GM10248 (cell line): ENCODE measurements around the gene RNU6-8.

Experiments used
- CTCF ChIA-PET: fragments of 300-600 bp; sonication (Branson Sonifier 250); formaldehyde crosslinking; extraction: SDS; loops from one replicate; lab custom pipeline; 2021; ENCODE audit warnings: antibody characterized with exemption; lab: Yijun Ruan, JAX
- POLR2A ChIA-PET: fragments of 350-650 bp; sonication (Branson Sonifier 250); formaldehyde crosslinking; extraction: SDS; loops from one replicate; lab custom pipeline; 2020; ENCODE audit warnings: antibody characterized with exemption; lab: Yijun Ruan, JAX
- DNase-seq: peaks from one replicate; pipeline ENCODE4 v3.0.0; 2012; ENCODE audit errors: extremely low spot score
- CTCF ChIP-seq: IDR thresholded peaks from 2 replicates; pipeline ENCODE4 v1.5.1; 2012; ENCODE audit warnings: mild to moderate bottlenecking, low read depth; ENCODE audit errors: extremely low read depth, missing control alignments, control extremely low read depth

The RNU6-8 gene

GRCh38 chr14:32246751-32247150 lies 43.7 kb upstream of the RNU6-8 start:
- no peak for TF ChIP-seq CTCF
- no peak for DNase-seq
- CTCF ChIA-PET, result interaction anchor here (1.5 to 3.0 kb wide), 4 partner anchors 12 to 320 kb away, joined by 3 to 11 read pairs (median 5); partner anchors contain the start of gene ARHGAP5
- POLR2A ChIA-PET, result no interaction called here

- peak; percentile 28 for TF ChIP-seq CTCF
- POLR2A ChIA-PET, result no interaction called here
- CTCF ChIA-PET, result interaction anchor here (1.0 to 3.0 kb wide), 3 partner anchors 10 to 318 kb away, joined by 3 to 13 read pairs (median 11); no protein-coding TSS in a partner anchor
- DNase-seq, result no peak
Measured at GRCh38 chr14:32244404-32244803, 41.3 kb upstream of the RNU6-8 start.

- no peak for DNase-seq
- TF ChIP-seq CTCF, result no peak
- ChIA-PET CTCF (no interaction called here), POLR2A (no interaction called here)
Measured at GRCh38 chr14:32233260-32233659, 30.2 kb upstream of the RNU6-8 start.

- TF ChIP-seq CTCF, result no peak
- CTCF ChIA-PET, result no interaction called here
- no peak for DNase-seq
- POLR2A ChIA-PET, result no interaction called here
Measured at GRCh38 chr14:32232481-32232880, 29.4 kb upstream of the RNU6-8 start.

GRCh38 chr14:32230695-32231280 lies 27.7 kb upstream of the RNU6-8 start:
- ChIA-PET POLR2A (no interaction called here), CTCF (interaction anchor here (1.1 to 2.2 kb wide), 2 partner anchors 11 to 157 kb away, joined by 3 to 5 read pairs; no protein-coding TSS in a partner anchor)
- no peak for TF ChIP-seq CTCF
- no peak for DNase-seq

GRCh38 chr14:32230181-32230580 lies 27.1 kb upstream of the RNU6-8 start:
- peak; percentile 13 for TF ChIP-seq CTCF
- POLR2A ChIA-PET, result no interaction called here
- no peak for DNase-seq
- CTCF ChIA-PET, result interaction anchor here (1.1 to 2.2 kb wide), 2 partner anchors 10 to 156 kb away, joined by 3 to 5 read pairs; no protein-coding TSS in a partner anchor
